HG02588 (cell line): ENCODE measurements around the gene NDRG3.
"Not testable (repeated sequence)": the region's sequence is repeated elsewhere in the genome, so short reads cannot be mapped to it uniquely, and the experiment has no call there.

Source experiments
- ATAC-seq: cut with Tn5 transposase; IDR thresholded peaks from one replicate; pipeline ENCODE4 v1.9.1; 2021; ENCODE audit warnings: mild to moderate bottlenecking, moderate library complexity; ENCODE audit not compliant: unreplicated experiment

Gene NDRG3

GRCh38 chr20:36645998-36646397 is 99.9 kb downstream of the NDRG3 start, which contains the start of gene SLA2:
Gene SLA2 (minus strand): TSS chr20:36646196. CDS start chr20:36641335, 4,861 bp downstream.
- no peak for ATAC-seq

GRCh38 chr20:36645353-36645752 is 100.5 kb downstream of the NDRG3 start:
- no peak for ATAC-seq

- no peak for ATAC-seq
Measured at GRCh38 chr20:36644706-36645095, 101.2 kb downstream of the NDRG3 start.

GRCh38 chr20:36644032-36644705 is 101.7 kb downstream of the NDRG3 start:
- ATAC-seq: no peak

- no peak for ATAC-seq
Measured at GRCh38 chr20:36642136-36642535, 103.8 kb downstream of the NDRG3 start.

GRCh38 chr20:36641506-36641843 is 104.4 kb downstream of the NDRG3 start:
- no peak for ATAC-seq

- ATAC-seq: not testable (repeated sequence)
Measured at GRCh38 chr20:36638876-36639400, 107.0 kb downstream of the NDRG3 start.

GRCh38 chr20:36634342-36634741 is 111.5 kb downstream of the NDRG3 start:
- no peak for ATAC-seq

GRCh38 chr20:36633285-36633772 is 112.6 kb downstream of the NDRG3 start:
- ATAC-seq: no peak

GRCh38 chr20:36632487-36633284 is 113.2 kb downstream of the NDRG3 start:
- no peak for ATAC-seq

GRCh38 chr20:36632147-36632486 is 113.8 kb downstream of the NDRG3 start:
- no peak for ATAC-seq

- ATAC-seq: no peak
Measured at GRCh38 chr20:36631646-36632045, 114.2 kb downstream of the NDRG3 start.

GRCh38 chr20:36629719-36630681 is 115.9 kb downstream of the NDRG3 start:
- ATAC-seq: no peak

- no peak for ATAC-seq
Measured at GRCh38 chr20:36628076-36628475, 117.8 kb downstream of the NDRG3 start.

- ATAC-seq: no peak
Measured at GRCh38 chr20:36624944-36625324, 121.0 kb downstream of the NDRG3 start.

GRCh38 chr20:36624068-36624943 is 121.6 kb downstream of the NDRG3 start:
- ATAC-seq: no peak

- ATAC-seq: no peak
Measured at GRCh38 chr20:36623444-36623843, 122.4 kb downstream of the NDRG3 start.

- ATAC-seq: no peak
Measured at GRCh38 chr20:36620917-36621316, 125.0 kb downstream of the NDRG3 start.

- no peak for ATAC-seq
Measured at GRCh38 chr20:36614781-36615557, 130.9 kb downstream of the NDRG3 start.
